Transverse colon (tissue), 4 donors: ENCODE measurements around the gene HDDC2. TPM values are rescaled to one million over a fixed set of nuclear protein-coding genes. Genes with fewer than 3 reads are reported as not detected.

ENCODE experiments used
- DNase-seq: peaks from one replicate; pipeline ENCODE4 v3.0.0-alpha.2; 2019
- H3K27ac ChIP-seq, 4 donors: fragments of 200-600 bp; sonication (generic); 2 replicates each; pipeline ENCODE4 v1.5.1; 2016 to 2018; ENCODE audit warnings: inconsistent platforms in 4 of 4
- H3K27me3 ChIP-seq: fragments of 200-600 bp; sonication (generic); 2 replicates; pipeline ENCODE4 v1.5.1; 2017; ENCODE audit warnings: inconsistent platforms
- H3K36me3 ChIP-seq, 4 donors: fragments of 200-600 bp; sonication (generic); 2 replicates each; pipeline ENCODE4 v1.5.1; 2017 to 2019; ENCODE audit warnings: inconsistent platforms in 4 of 4
- H3K4me1 ChIP-seq, 4 donors: fragments of 200-600 bp; sonication (generic); 2 replicates each; pipeline ENCODE4 v1.5.1; 2017 to 2020; ENCODE audit warnings: inconsistent platforms in 4 of 4
- H3K4me3 ChIP-seq, 4 donors: fragments of 200-600 bp; sonication (generic); 1 replicate in 1 of 4; 2 replicates in 3 of 4; pipeline versions ENCODE4 v1.5.1 to v1.6.1; 2017 to 2019; ENCODE audit warnings: inconsistent platforms in 4 of 4
- H3K9me3 ChIP-seq, 2 donors: fragments of 200-600 bp; sonication (generic); 2 replicates each; pipeline ENCODE4 v1.5.1; 2017 to 2019; ENCODE audit warnings: inconsistent platforms in 2 of 2
- EP300 ChIP-seq: sonication (generic); formaldehyde crosslinking; IDR thresholded peaks from one replicate; pipeline ENCODE4 v1.6.1; 2017; ENCODE audit warnings: antibody characterized with exemption, low read depth
- POLR2A ChIP-seq: fragments of 450-650 bp; IDR thresholded peaks from one replicate; pipeline ENCODE4 v1.6.1; 2016; ENCODE audit warnings: antibody characterized with exemption, mild to moderate bottlenecking, moderate library complexity
- POLR2AphosphoS5 ChIP-seq, 3 donors: sonication (generic); formaldehyde crosslinking; IDR thresholded peaks; one replicate each; pipeline ENCODE4 v1.6.1; 2016; ENCODE audit warnings: antibody characterized with exemption in 3 of 3
- WGBS, 2 donors: methylation state at CpG; one replicate each; pipeline ENCODE4 v1.1.5; 2018; ENCODE audit warnings: low coverage in 1 of 2; 5-methylcytosine and 5-hydroxymethylcytosine counted together
- in situ Hi-C, 4 donors: fragments of 200-750 bp; cut with MboI; loops; one replicate each; pipeline versions ENCODE4 v1.15.0 to v1.15.1; 2017; ENCODE audit warnings: low sequenced_read_pairs in 3 of 4, low pct_ligation_motif_present in 1 of 4, low pct_unique_long_range_greater_than_20kb in 1 of 4
- intact Hi-C: fragments of 100-400 bp; cut with DNase I; formaldehyde crosslinking; loops from one replicate; pipeline ENCODE4 v1.15.1; 2023; ENCODE audit warnings: low total_unique reads
- total RNA-seq, 4 donors: library from RNA; depleted of rRNA; stranded (reverse); fragments of >200 nt; gene quantifications; one replicate each; pipeline ENCODE4 v1.1.0, GENCODE V29; 2016
- TF ChIP-seq, protein P1 (sequence below), 5 experiments: fragments of 200-600 bp in 3 of 5; fragments of 450-650 bp in 2 of 5; sonication (generic) in 3 of 5; IDR thresholded peaks; 1 replicate in 2 of 5; 2 replicates in 3 of 5; pipeline ENCODE4 v1.5.1; 2016 to 2017; ENCODE audit warnings: antibody characterized with exemption in 5 of 5, inconsistent platforms in 3 of 5, mild to moderate bottlenecking in 2 of 5, moderate library complexity in 1 of 5

The HDDC2 gene
- total RNA-seq, 4 donors from 2014 or later = 7.2 to 42.4 (median 25.7) TPM

DNA sequence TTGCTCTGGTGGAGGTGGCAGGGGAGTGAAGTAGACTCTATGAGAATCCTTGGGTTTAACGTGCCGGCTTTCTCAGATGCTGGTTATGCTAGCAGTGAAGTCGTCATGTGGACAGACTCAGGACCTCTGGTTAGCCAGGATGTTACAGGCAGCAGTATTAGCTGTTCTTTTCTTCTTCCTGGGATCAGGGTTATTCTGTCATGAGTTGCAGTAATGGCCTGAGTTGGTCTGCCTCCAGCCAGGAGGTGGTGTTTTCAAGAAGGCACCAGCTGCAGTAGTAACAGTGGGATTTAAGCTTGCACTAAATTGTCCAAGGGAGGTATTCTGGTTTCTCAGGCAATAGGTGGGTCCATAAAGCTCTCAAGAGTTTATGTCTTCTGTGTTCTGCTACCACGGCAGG lies 56.7 kb downstream of the HDDC2 start:
- intact Hi-C loops = no loop called here
- TF ChIP-seq EP300 (no peak), POLR2A (no peak), POLR2AphosphoS5 (IDR thresholded peaks at IDR 0.05) (no peak)
- TF ChIP-seq, protein P1, sequence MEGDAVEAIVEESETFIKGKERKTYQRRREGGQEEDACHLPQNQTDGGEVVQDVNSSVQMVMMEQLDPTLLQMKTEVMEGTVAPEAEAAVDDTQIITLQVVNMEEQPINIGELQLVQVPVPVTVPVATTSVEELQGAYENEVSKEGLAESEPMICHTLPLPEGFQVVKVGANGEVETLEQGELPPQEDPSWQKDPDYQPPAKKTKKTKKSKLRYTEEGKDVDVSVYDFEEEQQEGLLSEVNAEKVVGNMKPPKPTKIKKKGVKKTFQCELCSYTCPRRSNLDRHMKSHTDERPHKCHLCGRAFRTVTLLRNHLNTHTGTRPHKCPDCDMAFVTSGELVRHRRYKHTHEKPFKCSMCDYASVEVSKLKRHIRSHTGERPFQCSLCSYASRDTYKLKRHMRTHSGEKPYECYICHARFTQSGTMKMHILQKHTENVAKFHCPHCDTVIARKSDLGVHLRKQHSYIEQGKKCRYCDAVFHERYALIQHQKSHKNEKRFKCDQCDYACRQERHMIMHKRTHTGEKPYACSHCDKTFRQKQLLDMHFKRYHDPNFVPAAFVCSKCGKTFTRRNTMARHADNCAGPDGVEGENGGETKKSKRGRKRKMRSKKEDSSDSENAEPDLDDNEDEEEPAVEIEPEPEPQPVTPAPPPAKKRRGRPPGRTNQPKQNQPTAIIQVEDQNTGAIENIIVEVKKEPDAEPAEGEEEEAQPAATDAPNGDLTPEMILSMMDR (IDR thresholded peaks at IDR 0.05) = no peak
- Histone ChIP-seq H3K27ac (no peak overlapping the region), H3K4me3 (no peak overlapping the region), H3K36me3 (no peaks in the 10 kb centered on the region), H3K4me1 (peaks cover 0 to 16% (median 4%) of the 10 kb centered on the region in 4 donors), H3K27me3 (no peaks in the 10 kb centered on the region), H3K9me3 (peaks cover 5 to 7% of the 10 kb centered on the region in 2 donors)
- WGBS, 2 donors = 79% methylated on average over 4 of the region's 4 CpGs; no CpG with 5 or more reads in 1 of the 2 donors
- in situ Hi-C loops = no loop called here
- DNase-seq = no peak

DNA sequence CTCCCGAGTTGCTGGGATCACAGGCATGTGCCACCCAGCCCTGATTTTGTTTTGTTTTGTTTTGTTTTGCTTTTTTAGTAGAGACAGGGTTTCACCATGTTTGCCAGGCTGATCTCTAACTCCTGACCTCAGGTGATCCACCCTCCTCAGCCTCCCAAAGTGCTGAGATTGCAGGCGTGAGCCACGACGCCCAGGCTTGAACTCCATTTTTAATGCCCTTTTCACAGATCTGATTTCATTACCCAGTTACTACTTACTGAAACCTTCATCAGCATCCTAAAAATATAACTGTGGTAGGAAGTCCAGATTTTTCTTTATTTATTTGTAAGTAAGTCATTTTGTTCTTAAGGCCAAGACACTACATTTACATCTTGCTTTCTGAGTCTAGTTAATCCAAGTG lies 64.0 kb downstream of the HDDC2 start:
- Histone ChIP-seq H3K27ac (no peak overlapping the region), H3K9me3 (peaks cover 5 to 7% of the 10 kb centered on the region in 2 donors), H3K36me3 (no peaks in the 10 kb centered on the region), H3K27me3 (no peaks in the 10 kb centered on the region), H3K4me1 (peaks cover 0 to 13% (median 0%) of the 10 kb centered on the region in 4 donors), H3K4me3 (no peak overlapping the region)
- TF ChIP-seq POLR2AphosphoS5 (IDR thresholded peaks at IDR 0.05) (no peak), POLR2A (no peak)
- in situ Hi-C loops (no loop called here), intact Hi-C loops (no loop called here)
- WGBS, 2 donors = 84 to 89% methylated on average over 4 of the region's 4 CpGs
- DNase-seq = no peak

DNA sequence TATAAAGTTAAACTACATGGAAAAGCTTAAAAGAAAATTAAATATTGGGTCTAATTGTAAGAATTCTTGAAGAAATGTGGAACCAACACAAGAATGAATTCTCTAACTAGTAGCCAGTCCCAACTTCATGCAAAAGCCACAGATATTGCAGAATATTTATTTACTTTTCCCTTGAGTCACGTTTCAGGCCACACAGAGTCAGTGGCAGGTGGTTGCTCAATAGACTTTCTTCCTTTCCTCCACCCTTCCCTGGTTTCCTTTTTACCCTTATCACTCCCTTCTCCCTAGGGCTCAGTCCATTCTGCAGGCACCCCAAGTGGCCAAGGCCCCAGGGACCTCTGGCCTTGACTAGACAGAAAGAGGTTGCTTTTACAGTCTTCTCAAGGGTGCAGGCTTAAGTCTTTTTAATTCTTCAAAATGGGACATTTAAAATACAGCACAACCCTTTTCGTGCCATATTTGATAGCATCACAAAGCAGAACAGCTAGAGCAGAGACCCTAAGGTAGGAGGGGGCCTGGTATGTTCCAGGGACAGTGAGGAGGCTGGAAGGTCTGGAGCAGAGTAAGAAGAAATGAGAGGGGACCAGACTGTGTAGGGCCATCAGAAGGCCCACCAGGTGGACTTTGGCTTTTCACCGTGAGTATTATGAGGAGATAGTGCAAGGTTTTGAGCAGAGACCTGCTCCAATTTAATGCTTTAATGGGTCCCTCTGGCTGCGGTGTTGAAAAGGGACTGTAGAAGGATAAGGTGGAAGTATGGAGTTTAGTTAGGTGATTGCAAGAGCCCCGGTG lies 65.0 kb downstream of the HDDC2 start:
- TF ChIP-seq EP300 = no peak
- TF ChIP-seq, protein P1 (IDR thresholded peaks at IDR 0.05) = no peak
- no peak for TF ChIP-seq POLR2AphosphoS5 (IDR thresholded peaks at IDR 0.05)
- TF ChIP-seq POLR2A = no peak
- Histone ChIP-seq H3K9me3 (peaks cover 5 to 7% of the 10 kb centered on the region in 2 donors), H3K4me1 (peaks cover 0 to 22% (median 0%) of the 10 kb centered on the region in 4 donors), H3K27me3 (no peaks in the 10 kb centered on the region), H3K36me3 (no peaks in the 10 kb centered on the region), H3K27ac (no peak overlapping the region), H3K4me3 (no peak overlapping the region)
- no peak for DNase-seq
- in situ Hi-C loops = no loop called here
- 76 to 83% methylated on average over 4 to 5 of the region's 5 CpGs for WGBS, 2 donors
- intact Hi-C loops = no loop called here

DNA sequence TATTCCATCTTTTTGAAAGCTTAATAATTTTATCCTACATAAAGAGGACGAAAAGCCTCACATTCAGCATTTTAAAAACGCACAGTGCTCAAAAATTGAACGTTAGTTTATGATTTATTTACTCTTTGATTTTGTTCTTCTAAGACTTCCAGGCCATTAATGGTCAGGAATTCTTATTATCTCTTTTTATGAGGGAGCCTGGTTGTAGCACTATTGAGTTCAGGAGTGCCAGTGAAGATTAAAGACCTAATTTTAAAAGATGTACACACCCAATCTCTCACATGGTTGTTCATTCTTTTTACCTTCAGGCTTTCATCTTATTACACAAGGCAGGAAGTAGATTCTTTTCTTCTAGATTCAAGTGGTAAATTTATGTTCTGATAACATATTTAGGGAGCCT lies 68.6 kb downstream of the HDDC2 start:
- Histone ChIP-seq H3K27me3 (no peaks in the 10 kb centered on the region), H3K9me3 (no peaks in the 10 kb centered on the region), H3K27ac (no peak overlapping the region), H3K4me1 (peaks cover 0 to 29% (median 0%) of the 10 kb centered on the region in 4 donors), H3K4me3 (no peak overlapping the region), H3K36me3 (no peaks in the 10 kb centered on the region)
- WGBS, 2 donors = 56 to 65% methylated on average over 3 of the region's 3 CpGs
- DNase-seq = no peak
- intact Hi-C loops = no loop called here
- TF ChIP-seq EP300 (no peak), POLR2AphosphoS5 (IDR thresholded peaks at IDR 0.05) (no peak), POLR2A (no peak)
- TF ChIP-seq, protein P1 (IDR thresholded peaks at IDR 0.05) = no peak
- in situ Hi-C loops = no loop called here
